ENCODE data around the gene YY1AP1.
"Not testable (repeated sequence)": the region's sequence is repeated elsewhere in the genome, so short reads cannot be mapped to it uniquely, and the experiment has no call there.

Gene YY1AP1

GRCh38 chr1:155673003-155673402 is 15.6 kb downstream of the YY1AP1 start:
- no peaks in the 10 kb centered on the region for H3K9me3 ChIP-seq (ENCODE audit: control insufficient read depth in 2 of 2, low read length in 2 of 2)
- H3K4me3 ChIP-seq (ENCODE audit: low read length in 2 of 2), result no peak overlapping the region
- H3K27ac ChIP-seq (ENCODE audit: low read depth in 2 of 2, low read length in 2 of 2), result no peak overlapping the region
- no peaks in the 10 kb centered on the region for H3K4me1 ChIP-seq (ENCODE audit: control insufficient read depth in 2 of 2, insufficient read depth in 2 of 2, low read length in 2 of 2)
- no peaks in the 10 kb centered on the region for H3K27me3 ChIP-seq (ENCODE audit: control insufficient read depth in 2 of 2, insufficient read depth in 2 of 2, low read length in 2 of 2)
- H3K36me3 ChIP-seq (ENCODE audit: control insufficient read depth in 2 of 2, insufficient read depth in 2 of 2, low read length in 2 of 2), result peaks cover 63% of the 10 kb centered on the region in 2 donors
- H3K9ac ChIP-seq (ENCODE audit: low read depth in 1 of 2, low read length in 2 of 2), result no peak overlapping the region

- Histone ChIP-seq H3K9ac (ENCODE audit: low read depth in 1 of 2, low read length in 2 of 2) (no peak overlapping the region), H3K4me3 (ENCODE audit: low read length in 2 of 2) (no peak overlapping the region), H3K36me3 (ENCODE audit: control insufficient read depth in 2 of 2, insufficient read depth in 2 of 2, low read length in 2 of 2) (peaks cover 60 to 63% of the 10 kb centered on the region in 2 donors), H3K4me1 (ENCODE audit: control insufficient read depth in 2 of 2, insufficient read depth in 2 of 2, low read length in 2 of 2) (no peaks in the 10 kb centered on the region), H3K9me3 (ENCODE audit: control insufficient read depth in 2 of 2, low read length in 2 of 2) (no peaks in the 10 kb centered on the region), H3K27ac (ENCODE audit: low read depth in 2 of 2, low read length in 2 of 2) (no peak overlapping the region), H3K27me3 (ENCODE audit: control insufficient read depth in 2 of 2, insufficient read depth in 2 of 2, low read length in 2 of 2) (no peaks in the 10 kb centered on the region)
These were observed 16.8 kb downstream of the YY1AP1 start for GRCh38 chr1:155671750-155672149.

GRCh38 chr1:155669233-155670162 is 19.1 kb downstream of the YY1AP1 start:
- no peak overlapping the region for H3K9ac ChIP-seq (ENCODE audit: low read depth in 1 of 2, low read length in 2 of 2)
- H3K9me3 ChIP-seq (ENCODE audit: control insufficient read depth in 2 of 2, low read length in 2 of 2), result no peaks in the 10 kb centered on the region
- no peak overlapping the region for H3K27ac ChIP-seq (ENCODE audit: low read depth in 2 of 2, low read length in 2 of 2)
- no peaks in the 10 kb centered on the region for H3K27me3 ChIP-seq (ENCODE audit: control insufficient read depth in 2 of 2, insufficient read depth in 2 of 2, low read length in 2 of 2)
- H3K4me1 ChIP-seq (ENCODE audit: control insufficient read depth in 2 of 2, insufficient read depth in 2 of 2, low read length in 2 of 2), result no peaks in the 10 kb centered on the region
- peaks cover 58 to 60% of the 10 kb centered on the region in 2 donors for H3K36me3 ChIP-seq (ENCODE audit: control insufficient read depth in 2 of 2, insufficient read depth in 2 of 2, low read length in 2 of 2)
- no peak overlapping the region for H3K4me3 ChIP-seq (ENCODE audit: low read length in 2 of 2)

GRCh38 chr1:155661239-155661638 is 27.3 kb downstream of the YY1AP1 start:
- H3K27me3 ChIP-seq (ENCODE audit: control insufficient read depth in 2 of 2, insufficient read depth in 2 of 2, low read length in 2 of 2), result not testable (repeated sequence)
- peaks cover 42 to 51% of the 10 kb centered on the region in 2 donors for H3K36me3 ChIP-seq (ENCODE audit: control insufficient read depth in 2 of 2, insufficient read depth in 2 of 2, low read length in 2 of 2)

GRCh38 chr1:155657463-155657862 is 31.1 kb downstream of the YY1AP1 start:
- Histone ChIP-seq H3K4me1 (ENCODE audit: control insufficient read depth in 2 of 2, insufficient read depth in 2 of 2, low read length in 2 of 2) (no peaks in the 10 kb centered on the region), H3K9me3 (ENCODE audit: control insufficient read depth in 2 of 2, low read length in 2 of 2) (no peaks in the 10 kb centered on the region), H3K9ac (ENCODE audit: low read depth in 1 of 2, low read length in 2 of 2) (no peak overlapping the region), H3K27ac (ENCODE audit: low read depth in 2 of 2, low read length in 2 of 2) (no peak overlapping the region), H3K27me3 (ENCODE audit: control insufficient read depth in 2 of 2, insufficient read depth in 2 of 2, low read length in 2 of 2) (no peaks in the 10 kb centered on the region), H3K36me3 (ENCODE audit: control insufficient read depth in 2 of 2, insufficient read depth in 2 of 2, low read length in 2 of 2) (peaks cover 20 to 30% of the 10 kb centered on the region in 2 donors), H3K4me3 (ENCODE audit: low read length in 2 of 2) (no peak overlapping the region)

More at GRCh38 chr1:155661239-155661638, 27.3 kb downstream of the YY1AP1 start:
- H3K9ac ChIP-seq (ENCODE audit: low read depth in 1 of 2, low read length in 2 of 2); H3K4me1 ChIP-seq (ENCODE audit: control insufficient read depth in 2 of 2, insufficient read depth in 2 of 2, low read length in 2 of 2); H3K4me3 ChIP-seq (ENCODE audit: low read length in 2 of 2); H3K27ac ChIP-seq (ENCODE audit: low read depth in 2 of 2, low read length in 2 of 2); H3K9me3 ChIP-seq (ENCODE audit: control insufficient read depth in 2 of 2, low read length in 2 of 2): not testable (repeated sequence)

- Histone ChIP-seq H3K4me1 (ENCODE audit: control insufficient read depth in 2 of 2, insufficient read depth in 2 of 2, low read length in 2 of 2) (no peaks in the 10 kb centered on the region), H3K9ac (ENCODE audit: low read depth in 1 of 2, low read length in 2 of 2) (no peak overlapping the region), H3K36me3 (ENCODE audit: control insufficient read depth in 2 of 2, insufficient read depth in 2 of 2, low read length in 2 of 2) (no peaks in the 10 kb centered on the region), H3K27me3 (ENCODE audit: control insufficient read depth in 2 of 2, insufficient read depth in 2 of 2, low read length in 2 of 2) (no peaks in the 10 kb centered on the region), H3K4me3 (ENCODE audit: low read length in 2 of 2) (no peak overlapping the region), H3K9me3 (ENCODE audit: control insufficient read depth in 2 of 2, low read length in 2 of 2) (no peaks in the 10 kb centered on the region), H3K27ac (ENCODE audit: low read depth in 2 of 2, low read length in 2 of 2) (no peak overlapping the region)
These were observed 35.6 kb downstream of the YY1AP1 start for GRCh38 chr1:155652951-155653350.

GRCh38 chr1:155651861-155652661 is 36.5 kb downstream of the YY1AP1 start:
- Histone ChIP-seq H3K9ac (ENCODE audit: low read depth in 1 of 2, low read length in 2 of 2) (no peak overlapping the region), H3K27ac (ENCODE audit: low read depth in 2 of 2, low read length in 2 of 2) (no peak overlapping the region)

GRCh38 chr1:155650231-155650757 is 38.3 kb downstream of the YY1AP1 start:
- Histone ChIP-seq H3K36me3 (ENCODE audit: control insufficient read depth in 2 of 2, insufficient read depth in 2 of 2, low read length in 2 of 2) (no peaks in the 10 kb centered on the region), H3K9ac (ENCODE audit: low read depth in 1 of 2, low read length in 2 of 2) (no peak overlapping the region), H3K4me3 (ENCODE audit: low read length in 2 of 2) (no peak overlapping the region), H3K9me3 (ENCODE audit: control insufficient read depth in 2 of 2, low read length in 2 of 2) (no peaks in the 10 kb centered on the region), H3K4me1 (ENCODE audit: control insufficient read depth in 2 of 2, insufficient read depth in 2 of 2, low read length in 2 of 2) (no peaks in the 10 kb centered on the region), H3K27ac (ENCODE audit: low read depth in 2 of 2, low read length in 2 of 2) (no peak overlapping the region), H3K27me3 (ENCODE audit: control insufficient read depth in 2 of 2, insufficient read depth in 2 of 2, low read length in 2 of 2) (no peaks in the 10 kb centered on the region)

More at GRCh38 chr1:155651861-155652661, 36.5 kb downstream of the YY1AP1 start:
- H3K4me3 ChIP-seq (ENCODE audit: low read length in 2 of 2), result no peak overlapping the region
- no peaks in the 10 kb centered on the region for H3K9me3 ChIP-seq (ENCODE audit: control insufficient read depth in 2 of 2, low read length in 2 of 2)
- H3K27me3 ChIP-seq (ENCODE audit: control insufficient read depth in 2 of 2, insufficient read depth in 2 of 2, low read length in 2 of 2), result no peaks in the 10 kb centered on the region
- no peaks in the 10 kb centered on the region for H3K36me3 ChIP-seq (ENCODE audit: control insufficient read depth in 2 of 2, insufficient read depth in 2 of 2, low read length in 2 of 2)
- no peaks in the 10 kb centered on the region for H3K4me1 ChIP-seq (ENCODE audit: control insufficient read depth in 2 of 2, insufficient read depth in 2 of 2, low read length in 2 of 2)

- no peaks in the 10 kb centered on the region for H3K4me1 ChIP-seq (ENCODE audit: control insufficient read depth in 2 of 2, insufficient read depth in 2 of 2, low read length in 2 of 2)
- H3K9ac ChIP-seq (ENCODE audit: low read depth in 1 of 2, low read length in 2 of 2), result no peak overlapping the region
- H3K4me3 ChIP-seq (ENCODE audit: low read length in 2 of 2), result no peak overlapping the region
- H3K9me3 ChIP-seq (ENCODE audit: control insufficient read depth in 2 of 2, low read length in 2 of 2), result no peaks in the 10 kb centered on the region
- H3K27me3 ChIP-seq (ENCODE audit: control insufficient read depth in 2 of 2, insufficient read depth in 2 of 2, low read length in 2 of 2), result no peaks in the 10 kb centered on the region
- no peak overlapping the region for H3K27ac ChIP-seq (ENCODE audit: low read depth in 2 of 2, low read length in 2 of 2)
- H3K36me3 ChIP-seq (ENCODE audit: control insufficient read depth in 2 of 2, insufficient read depth in 2 of 2, low read length in 2 of 2), result no peaks in the 10 kb centered on the region
These were observed 38.9 kb downstream of the YY1AP1 start for GRCh38 chr1:155649676-155650075.

Data from mucosa of rectum (tissue), 2 donors.